HG03196 (cell line): ENCODE results near the gene ADIPOR2.

Source experiments
- ATAC-seq: cut with Tn5 transposase; IDR thresholded peaks from one replicate; pipeline ENCODE4 v1.9.1; 2021; ENCODE audit not compliant: unreplicated experiment

The ADIPOR2 gene

GRCh38 chr12:1826867-1827705 lies 136.2 kb downstream of the ADIPOR2 start:
- ATAC-seq, result no peak

GRCh38 chr12:1827826-1828805 lies 137.2 kb downstream of the ADIPOR2 start:
- no peak for ATAC-seq

GRCh38 chr12:1828856-1829255 lies 138.0 kb downstream of the ADIPOR2 start:
- no peak for ATAC-seq

- no peak for ATAC-seq
These were observed 138.5 kb downstream of the ADIPOR2 start for GRCh38 chr12:1829306-1829900.

GRCh38 chr12:1830401-1830845 lies 139.6 kb downstream of the ADIPOR2 start:
- ATAC-seq, result no peak

GRCh38 chr12:1830981-1831963 lies 140.4 kb downstream of the ADIPOR2 start:
- ATAC-seq, result no peak

- ATAC-seq, result no peak
These were observed 142.1 kb downstream of the ADIPOR2 start for GRCh38 chr12:1832801-1833595.

- ATAC-seq, result no peak
These were observed 142.7 kb downstream of the ADIPOR2 start for GRCh38 chr12:1833596-1834028.

GRCh38 chr12:1834186-1834925 lies 143.5 kb downstream of the ADIPOR2 start:
- no peak for ATAC-seq

- no peak for ATAC-seq
These were observed 144.6 kb downstream of the ADIPOR2 start for GRCh38 chr12:1835211-1836131.

- ATAC-seq, result no peak
These were observed 145.5 kb downstream of the ADIPOR2 start for GRCh38 chr12:1836241-1836803.

- ATAC-seq, result no peak
These were observed 146.1 kb downstream of the ADIPOR2 start for GRCh38 chr12:1836854-1837421.

- ATAC-seq, result no peak
These were observed 146.8 kb downstream of the ADIPOR2 start for GRCh38 chr12:1837541-1838204.
